Hepatocyte (in vitro differentiated cells): ENCODE results near the gene CEACAM1. TPM values are rescaled to one million over a fixed set of nuclear protein-coding genes. Genes with fewer than 3 reads are reported as not detected.

Experiments
- DNase-seq: peaks from one replicate; pipeline ENCODE4 v3.0.0-alpha.2; 2016; ENCODE audit warnings: low spot score
- H2AFZ ChIP-seq: fragments of 200-600 bp; sonication (generic); 2 replicates; pipeline ENCODE4 v1.6.0; 2016; ENCODE audit warnings: antibody characterized with exemption, mild to moderate bottlenecking
- H3K27ac ChIP-seq: fragments of 200-600 bp; sonication (generic); 2 replicates; pipeline ENCODE4 v1.5.1; 2016; ENCODE audit warnings: mild to moderate bottlenecking
- H3K27me3 ChIP-seq: fragments of 200-600 bp; sonication (generic); 2 replicates; pipeline ENCODE4 v1.6.1; 2016
- H3K36me3 ChIP-seq: fragments of 200-600 bp; sonication (generic); replicated peaks from 2 replicates; pipeline ENCODE4 v1.5.1; 2016; ENCODE audit warnings: low read depth; ENCODE audit not compliant: insufficient read depth
- H3K4me1 ChIP-seq: fragments of 200-600 bp; sonication (generic); 2 replicates; pipeline ENCODE4 v1.5.1; 2016; ENCODE audit warnings: mild to moderate bottlenecking, moderate library complexity; ENCODE audit not compliant: insufficient read depth
- H3K4me2 ChIP-seq: fragments of 200-600 bp; sonication (generic); 2 replicates; pipeline ENCODE4 v1.6.0; 2016
- H3K4me3 ChIP-seq: fragments of 200-600 bp; sonication (generic); 2 replicates; pipeline ENCODE4 v1.5.1; 2016; ENCODE audit warnings: mild to moderate bottlenecking
- H3K79me2 ChIP-seq: fragments of 200-600 bp; sonication (generic); 2 replicates; pipeline ENCODE4 v1.6.0; 2017; ENCODE audit warnings: mild to moderate bottlenecking
- H3K9me2 ChIP-seq: fragments of 200-600 bp; sonication (generic); replicated peaks from 2 replicates; pipeline ENCODE4 v1.6.0; 2017; ENCODE audit warnings: mild to moderate bottlenecking; ENCODE audit not compliant: insufficient read depth
- H3K9me3 ChIP-seq: fragments of 200-600 bp; sonication (generic); 2 replicates; pipeline ENCODE4 v1.5.1; 2016; ENCODE audit warnings: low read depth, mild to moderate bottlenecking
- H4K20me1 ChIP-seq: fragments of 200-600 bp; sonication (generic); 2 replicates; pipeline ENCODE4 v1.6.0; 2016; ENCODE audit warnings: mild to moderate bottlenecking; ENCODE audit not compliant: insufficient read depth, poor library complexity, severe bottlenecking
- EZH2 ChIP-seq: fragments of 200-600 bp; sonication (generic); IDR thresholded peaks from 2 replicates; pipeline ENCODE4 v1.6.1; 2016; ENCODE audit warnings: antibody characterized with exemption, mild to moderate bottlenecking, borderline replicate concordance
- EZH2phosphoT487 ChIP-seq: fragments of 200-600 bp; sonication (generic); IDR thresholded peaks from one replicate; pipeline ENCODE4 v1.6.1; 2018; ENCODE audit warnings: antibody characterized with exemption, mild to moderate bottlenecking, low read depth, moderate library complexity; ENCODE audit not compliant: unreplicated experiment, severe bottlenecking
- WGBS: methylation state at CpG from one replicate; pipeline ENCODE4 v1.1.6; 2016; ENCODE audit warnings: low lambda C conversion rate; ENCODE audit errors: missing lambda C conversion rate; 5-methylcytosine and 5-hydroxymethylcytosine counted together
- polyA plus RNA-seq: library from polyadenylated mRNA; unstranded; fragments of >200 nt; fragmentation: Nextera tagmentation; extraction: Ambion mirVana; gene quantifications from 2 replicates; pipeline ENCODE4 v1.2.1, GENCODE V29; 2016
- total RNA-seq: library from RNA; depleted of rRNA; stranded (reverse); fragments of >200 nt; gene quantifications from 2 replicates; pipeline ENCODE4 v1.2.3, GENCODE V29; 2014
- TF ChIP-seq, protein P1 (sequence below): fragments of 200-600 bp; sonication (generic); IDR thresholded peaks from 2 replicates; pipeline ENCODE4 v1.5.1; 2016; ENCODE audit warnings: antibody characterized with exemption, mild to moderate bottlenecking; ENCODE audit not compliant: poor library complexity

Gene CEACAM1
- total and polyA plus RNA-seq, 2 experiments from 2014 or later, result 7.1 to 20.8 TPM

GRCh38 chr19:42474743-42475142 is 53.5 kb downstream of the CEACAM1 start:
- no peak overlapping the region for H3K4me2 ChIP-seq
- no peak for DNase-seq
- H2AFZ ChIP-seq, result no peak overlapping the region
- H3K9me3 ChIP-seq, result no peaks in the 10 kb centered on the region
- no peak overlapping the region for H3K4me3 ChIP-seq
- H3K9me2 ChIP-seq, result no peaks in the 10 kb centered on the region
- H3K79me2 ChIP-seq, result no peaks in the 10 kb centered on the region
- TF ChIP-seq, protein P1, sequence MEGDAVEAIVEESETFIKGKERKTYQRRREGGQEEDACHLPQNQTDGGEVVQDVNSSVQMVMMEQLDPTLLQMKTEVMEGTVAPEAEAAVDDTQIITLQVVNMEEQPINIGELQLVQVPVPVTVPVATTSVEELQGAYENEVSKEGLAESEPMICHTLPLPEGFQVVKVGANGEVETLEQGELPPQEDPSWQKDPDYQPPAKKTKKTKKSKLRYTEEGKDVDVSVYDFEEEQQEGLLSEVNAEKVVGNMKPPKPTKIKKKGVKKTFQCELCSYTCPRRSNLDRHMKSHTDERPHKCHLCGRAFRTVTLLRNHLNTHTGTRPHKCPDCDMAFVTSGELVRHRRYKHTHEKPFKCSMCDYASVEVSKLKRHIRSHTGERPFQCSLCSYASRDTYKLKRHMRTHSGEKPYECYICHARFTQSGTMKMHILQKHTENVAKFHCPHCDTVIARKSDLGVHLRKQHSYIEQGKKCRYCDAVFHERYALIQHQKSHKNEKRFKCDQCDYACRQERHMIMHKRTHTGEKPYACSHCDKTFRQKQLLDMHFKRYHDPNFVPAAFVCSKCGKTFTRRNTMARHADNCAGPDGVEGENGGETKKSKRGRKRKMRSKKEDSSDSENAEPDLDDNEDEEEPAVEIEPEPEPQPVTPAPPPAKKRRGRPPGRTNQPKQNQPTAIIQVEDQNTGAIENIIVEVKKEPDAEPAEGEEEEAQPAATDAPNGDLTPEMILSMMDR, result no peak
- TF ChIP-seq EZH2 (no peak), EZH2phosphoT487 (no peak)
- no peak overlapping the region for H3K27ac ChIP-seq
- H3K4me1 ChIP-seq, result no peaks in the 10 kb centered on the region
- H3K36me3 ChIP-seq, result no peaks in the 10 kb centered on the region
- WGBS, result 37% methylated on average over 4 of the region's 4 CpGs
- no peaks in the 10 kb centered on the region for H4K20me1 ChIP-seq
- H3K27me3 ChIP-seq, result no peaks in the 10 kb centered on the region

GRCh38 chr19:42473686-42474085 is 54.6 kb downstream of the CEACAM1 start:
- Histone ChIP-seq H4K20me1 (no peaks in the 10 kb centered on the region), H3K9me3 (no peaks in the 10 kb centered on the region), H3K27ac (no peak overlapping the region), H3K4me1 (no peaks in the 10 kb centered on the region), H2AFZ (no peak overlapping the region), H3K27me3 (no peaks in the 10 kb centered on the region), H3K36me3 (no peaks in the 10 kb centered on the region), H3K4me2 (no peak overlapping the region), H3K4me3 (no peak overlapping the region), H3K9me2 (no peaks in the 10 kb centered on the region), H3K79me2 (no peaks in the 10 kb centered on the region)
- TF ChIP-seq EZH2 (no peak), EZH2phosphoT487 (no peak)
- TF ChIP-seq, protein P1, result no peak
- no peak for DNase-seq
- WGBS, result 47% methylated on average over 6 of the region's 6 CpGs

- Histone ChIP-seq H3K4me2 (no peak overlapping the region), H3K4me3 (no peak overlapping the region)
Observed at GRCh38 chr19:42472402-42473147, 55.7 kb downstream of the CEACAM1 start.

More at GRCh38 chr19:42472402-42473147, 55.7 kb downstream of the CEACAM1 start:
- Histone ChIP-seq H3K9me3 (no peaks in the 10 kb centered on the region), H3K36me3 (no peaks in the 10 kb centered on the region), H4K20me1 (no peaks in the 10 kb centered on the region), H3K4me1 (peaks cover 1% of the 10 kb centered on the region), H3K79me2 (no peaks in the 10 kb centered on the region), H3K27ac (no peak overlapping the region), H3K27me3 (no peaks in the 10 kb centered on the region), H3K9me2 (no peaks in the 10 kb centered on the region), H2AFZ (no peak overlapping the region)
- WGBS, result 85% methylated on average over 7 of the region's 7 CpGs
- DNase-seq, result no peak
- TF ChIP-seq, protein P1, result no peak
- TF ChIP-seq EZH2 (no peak), EZH2phosphoT487 (no peak)
